HG02798 (cell line): ENCODE data around the gene WRAP73.

Experiments used
- ATAC-seq: cut with Tn5 transposase; IDR thresholded peaks from one replicate; pipeline ENCODE4 v1.9.1; 2021; ENCODE audit warnings: mild to moderate bottlenecking; ENCODE audit not compliant: unreplicated experiment, poor library complexity

The WRAP73 gene

GRCh38 chr1:3651026-3651929 is 1.4 kb upstream of the WRAP73 start:
- no peak for ATAC-seq

GRCh38 chr1:3650248-3651025 is 534 bp upstream of the WRAP73 start:
- no peak for ATAC-seq

- no peak for ATAC-seq
Measured at GRCh38 chr1:3646596-3646995, 3.3 kb downstream of the WRAP73 start.

GRCh38 chr1:3645666-3646355 is 4.1 kb downstream of the WRAP73 start:
- no peak for ATAC-seq

- ATAC-seq: no peak
Measured at GRCh38 chr1:3645247-3645646, 4.7 kb downstream of the WRAP73 start.

- no peak for ATAC-seq
Measured at GRCh38 chr1:3644273-3644672, 5.6 kb downstream of the WRAP73 start.

- no peak for ATAC-seq
Measured at GRCh38 chr1:3642919-3643675, 6.8 kb downstream of the WRAP73 start.

GRCh38 chr1:3641816-3642215 is 8.1 kb downstream of the WRAP73 start:
- ATAC-seq: no peak

GRCh38 chr1:3641046-3641760 is 8.7 kb downstream of the WRAP73 start:
- ATAC-seq: no peak

GRCh38 chr1:3640121-3640837 is 9.6 kb downstream of the WRAP73 start:
- no peak for ATAC-seq

- no peak for ATAC-seq
Measured at GRCh38 chr1:3639397-3639911, 10.4 kb downstream of the WRAP73 start.

GRCh38 chr1:3638676-3639075 is 11.2 kb downstream of the WRAP73 start:
- ATAC-seq: no peak

- no peak for ATAC-seq
Measured at GRCh38 chr1:3638027-3638426, 11.9 kb downstream of the WRAP73 start.

- no peak for ATAC-seq
Measured at GRCh38 chr1:3636531-3636930, 13.4 kb downstream of the WRAP73 start.

- ATAC-seq: no peak
Measured at GRCh38 chr1:3636080-3636479, 13.8 kb downstream of the WRAP73 start.

GRCh38 chr1:3634059-3634800 is 15.7 kb downstream of the WRAP73 start:
- no peak for ATAC-seq

- ATAC-seq: no peak
Measured at GRCh38 chr1:3633344-3634058, 16.4 kb downstream of the WRAP73 start.
